ENCODE data around the gene GPR31.

The GPR31 gene

DNA sequence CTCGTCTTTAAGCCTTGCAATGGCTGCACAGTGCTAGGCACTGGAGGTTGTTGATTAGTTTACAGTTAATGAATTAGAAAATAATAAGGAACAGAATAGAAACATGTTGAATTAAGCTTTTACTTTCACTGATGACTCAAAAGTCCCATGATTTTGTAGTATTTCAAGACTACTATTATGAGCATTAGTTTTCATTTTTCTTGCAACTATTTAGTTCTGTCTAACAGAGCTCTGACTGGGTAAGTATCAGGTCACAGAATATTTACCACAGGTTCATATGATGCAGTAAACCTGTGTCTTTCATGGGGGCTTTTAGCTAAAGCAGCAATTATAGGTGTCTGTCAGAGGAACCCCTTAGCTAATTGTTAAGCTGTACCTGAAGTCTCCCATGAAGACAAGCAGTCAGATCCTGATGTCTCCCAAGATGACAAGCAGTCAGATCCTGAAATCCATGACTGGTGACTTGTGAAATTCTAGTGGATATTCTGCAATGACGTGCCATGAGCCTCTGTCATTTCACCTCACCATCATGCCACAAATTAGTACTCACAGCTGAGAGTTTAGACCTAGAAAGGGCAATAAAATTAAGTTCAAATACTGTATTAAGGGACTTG lies 8.2 kb upstream of the GPR31 start:
- no peak for DNase-seq

DNA sequence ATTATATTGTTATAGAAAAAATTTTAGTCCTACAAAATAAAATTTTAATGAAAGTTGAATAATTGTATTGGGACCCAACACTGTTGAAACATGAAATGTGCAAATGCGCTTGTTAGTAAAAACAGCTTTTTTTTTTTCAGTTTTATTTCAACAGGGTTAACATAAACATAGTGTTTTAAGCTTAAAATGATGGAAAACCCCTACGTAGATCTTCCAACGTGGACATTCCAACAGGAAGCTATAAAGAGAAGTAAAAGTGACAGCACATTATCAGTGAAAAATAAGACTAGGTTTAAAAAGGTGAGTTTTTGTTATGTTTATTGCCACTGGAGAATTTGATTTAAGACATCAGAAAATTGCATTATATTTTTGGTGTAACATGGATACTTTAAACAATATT lies 6.5 kb upstream of the GPR31 start:
- DNase-seq: no peak

DNA sequence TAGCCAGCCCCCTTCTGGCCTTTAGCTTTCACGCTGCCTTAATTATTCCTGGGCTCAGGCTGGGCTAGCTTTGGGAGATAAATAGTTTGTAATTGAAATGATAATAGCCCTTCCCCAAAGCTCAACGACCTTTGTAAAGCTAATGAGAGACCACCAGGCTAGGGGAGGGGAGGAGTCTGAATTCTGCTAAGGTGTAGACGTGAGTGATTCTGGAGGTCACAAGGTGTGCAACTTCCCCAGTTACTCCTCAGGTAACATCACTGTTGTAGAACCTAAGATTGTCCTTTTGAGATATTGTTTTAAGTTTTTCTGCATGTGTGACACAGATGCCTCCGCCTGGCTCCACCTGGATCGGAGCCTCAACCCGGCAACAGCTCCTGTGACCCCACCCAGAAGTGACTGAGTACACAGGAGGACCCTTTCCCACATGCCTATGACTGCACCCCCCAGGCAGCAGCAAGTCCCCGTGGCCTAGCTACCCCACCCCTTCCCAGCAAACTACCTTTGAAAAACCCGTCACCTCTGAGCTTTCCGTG lies 5.8 kb upstream of the GPR31 start:
- DNase-seq: no peak

GRCh38 chr6:167162591-167162990 lies 4.8 kb upstream of the GPR31 start:
- DNase-seq: no peak

GRCh38 chr6:167161851-167162467 lies 4.2 kb upstream of the GPR31 start:
- no peak for DNase-seq

DNA sequence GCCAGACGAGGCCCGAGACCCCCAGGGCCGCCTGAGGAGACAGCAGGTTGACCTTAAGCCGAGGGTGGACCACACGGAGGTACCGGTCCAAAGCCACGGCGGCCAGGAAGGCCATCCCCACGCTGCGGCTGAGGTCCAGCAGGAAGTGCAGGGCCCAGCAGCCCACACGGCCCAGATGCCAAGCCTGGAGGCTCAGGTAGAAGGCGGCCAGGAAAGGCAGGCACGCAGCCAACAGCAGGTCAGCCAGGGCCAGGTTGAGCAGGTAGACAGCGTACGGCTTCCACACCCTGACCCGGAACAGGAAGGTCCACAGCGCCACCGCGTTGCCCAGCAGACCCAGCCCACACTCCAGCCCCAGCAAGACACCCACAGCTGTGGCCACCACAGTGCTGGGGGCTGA lies 366 bp downstream of the GPR31 start:
- DNase-seq: no peak

- no peak for DNase-seq
Observed at GRCh38 chr6:167154895-167155294, 2.9 kb downstream of the GPR31 start.

DNA sequence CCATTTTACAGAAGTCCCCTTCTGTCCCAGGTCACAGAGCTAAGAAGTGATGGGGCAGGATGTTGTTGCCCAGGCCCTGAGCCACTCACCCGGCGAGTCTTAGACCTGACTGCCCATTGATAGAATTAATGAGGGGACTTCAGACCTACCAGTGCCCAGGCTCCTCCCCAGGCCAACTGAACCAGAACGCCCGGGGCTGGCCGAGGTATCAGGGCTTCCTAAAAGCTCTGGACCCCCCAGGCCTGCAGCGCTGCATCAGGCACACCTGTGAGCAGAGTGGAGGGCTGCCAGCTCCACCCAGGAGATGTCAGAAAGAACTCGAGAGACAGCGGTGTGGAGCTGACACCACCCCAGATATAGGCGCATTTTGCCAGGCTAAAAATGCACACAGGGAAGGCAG lies 3.5 kb downstream of the GPR31 start:
- DNase-seq: no peak

GRCh38 chr6:167153521-167153959 lies 4.2 kb downstream of the GPR31 start:
- no peak for DNase-seq

- no peak for DNase-seq
Observed at GRCh38 chr6:167152862-167153261, 4.9 kb downstream of the GPR31 start.

- no peak for DNase-seq
Observed at GRCh38 chr6:167151648-167152047, 6.1 kb downstream of the GPR31 start.

DNA sequence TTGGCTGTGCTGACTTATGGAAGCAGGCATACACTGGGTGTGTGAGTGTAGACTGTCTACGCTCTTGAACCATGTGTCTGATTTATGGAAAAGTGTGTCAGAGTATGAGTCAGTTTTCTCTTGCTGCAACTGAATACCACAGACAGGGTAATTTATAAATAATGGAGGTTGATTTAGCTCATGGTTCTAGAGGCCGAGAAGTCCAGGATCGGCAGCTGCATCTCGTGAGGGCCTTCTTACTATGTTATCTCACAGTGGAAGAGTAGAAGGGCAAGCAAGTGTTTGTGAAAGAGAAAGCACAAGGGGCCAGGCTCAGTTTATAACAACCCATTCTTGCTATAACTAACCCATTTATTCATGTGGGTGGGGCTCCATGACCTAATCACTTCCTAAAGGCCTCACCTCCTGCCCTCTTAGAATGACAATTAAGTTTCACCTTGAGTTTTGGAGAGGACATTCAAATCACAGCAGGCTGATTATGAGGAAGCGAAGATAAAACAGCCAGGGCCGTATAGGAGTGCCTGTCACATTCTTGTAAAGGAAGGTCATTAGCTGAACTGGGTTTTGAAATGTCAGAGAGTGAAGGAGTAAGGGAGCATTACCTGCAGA lies 6.7 kb downstream of the GPR31 start:
- DNase-seq: no peak

GRCh38 chr6:167148997-167149396 lies 8.8 kb downstream of the GPR31 start:
- no peak for DNase-seq

DNA sequence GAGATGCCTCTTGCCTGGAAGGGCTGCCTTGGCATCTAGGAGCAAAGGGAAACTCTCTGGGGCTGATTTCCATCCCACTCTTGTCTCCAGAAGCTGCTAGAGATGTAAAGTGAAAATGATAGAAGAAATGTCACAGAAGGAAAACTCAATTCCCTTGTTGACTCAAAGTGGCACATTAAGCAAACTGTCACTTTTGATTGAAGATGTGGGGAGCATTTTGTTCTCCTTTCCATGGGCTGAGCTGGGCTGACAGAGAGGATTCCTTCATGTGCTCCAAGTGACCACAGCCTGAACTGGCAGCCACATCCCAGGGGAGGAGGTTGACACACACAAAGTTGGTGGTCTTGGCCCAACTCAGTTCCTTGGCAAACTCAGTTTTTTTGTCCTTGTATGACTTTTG lies 9.8 kb downstream of the GPR31 start:
- DNase-seq: no peak

DNA sequence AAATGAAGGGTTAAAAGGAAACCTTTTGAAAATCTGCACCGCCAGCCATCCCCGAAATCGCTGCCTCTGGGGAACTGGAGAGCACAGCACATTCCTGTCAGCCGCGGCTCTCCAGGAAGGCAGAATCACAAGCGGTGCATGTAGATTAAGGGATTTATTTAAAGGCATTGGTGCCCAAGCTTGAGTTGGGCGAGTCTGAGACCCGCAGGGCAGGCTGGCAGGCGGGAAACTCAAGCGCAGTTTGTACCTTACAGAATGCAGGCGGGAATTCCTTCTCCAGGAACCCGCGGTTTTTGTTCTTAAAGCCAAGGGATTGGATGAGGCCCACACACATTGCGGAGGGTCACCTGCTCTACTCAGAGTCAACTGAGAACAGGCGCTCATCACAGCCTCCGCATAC lies 10.8 kb downstream of the GPR31 start:
- DNase-seq: no peak

DNA sequence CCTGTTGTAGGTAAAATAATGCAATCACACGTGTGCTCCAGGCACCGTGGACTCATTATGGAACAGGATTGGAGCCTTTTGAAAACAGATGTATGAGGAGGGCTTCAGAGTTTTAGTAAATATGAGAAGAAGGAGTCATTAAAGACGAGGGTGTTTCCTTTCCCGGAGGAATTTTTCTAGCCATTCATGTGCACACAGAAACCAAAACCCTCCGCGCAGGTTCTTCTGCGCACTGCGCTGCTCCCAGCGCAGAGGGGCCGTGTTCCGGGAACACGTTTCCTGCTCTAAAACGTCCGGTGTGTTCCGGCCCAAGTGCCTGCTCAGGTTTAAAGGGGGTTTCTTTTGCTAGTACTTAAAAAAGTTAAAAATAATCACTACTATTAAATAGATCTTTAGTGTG lies 11.6 kb downstream of the GPR31 start:
- DNase-seq: no peak

- no peak for DNase-seq
Observed at GRCh38 chr6:167145461-167145860, 12.3 kb downstream of the GPR31 start.

DNA sequence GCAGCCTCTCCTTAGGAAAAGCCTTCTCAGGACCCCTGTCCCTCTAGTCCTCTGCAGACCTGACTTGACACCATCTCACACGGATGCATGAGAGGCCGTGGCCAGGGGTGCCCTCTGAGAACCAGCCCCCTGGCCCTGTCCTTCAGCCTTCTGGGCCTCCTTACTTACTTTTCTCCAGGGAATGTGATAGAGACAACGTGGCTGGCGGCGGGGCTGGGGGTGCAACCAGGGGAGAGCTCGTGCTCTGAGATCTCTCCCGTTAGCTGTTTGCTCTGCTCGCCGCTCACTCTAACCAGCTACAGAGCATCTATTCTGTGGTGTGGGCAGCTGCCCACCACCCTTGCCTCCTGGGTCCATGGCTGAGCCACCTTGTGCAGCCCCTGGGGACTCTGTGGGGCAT lies 14.7 kb downstream of the GPR31 start:
- DNase-seq: no peak

DNA sequence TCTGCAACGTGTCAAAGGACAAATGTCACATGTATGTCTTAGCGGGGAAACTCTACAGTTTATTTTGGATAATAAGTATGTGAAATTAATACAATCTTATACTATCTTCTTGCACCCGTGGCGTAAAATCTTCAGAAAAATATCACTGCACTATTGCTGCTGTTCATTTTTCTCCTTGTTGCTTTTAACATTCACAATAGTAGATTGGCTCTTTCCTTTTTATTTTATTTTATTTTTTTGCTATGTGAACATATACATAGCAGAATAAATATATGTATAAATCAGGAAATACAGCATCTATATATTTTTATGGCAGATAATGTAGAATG lies 15.4 kb downstream of the GPR31 start:
- no peak for DNase-seq

DNA sequence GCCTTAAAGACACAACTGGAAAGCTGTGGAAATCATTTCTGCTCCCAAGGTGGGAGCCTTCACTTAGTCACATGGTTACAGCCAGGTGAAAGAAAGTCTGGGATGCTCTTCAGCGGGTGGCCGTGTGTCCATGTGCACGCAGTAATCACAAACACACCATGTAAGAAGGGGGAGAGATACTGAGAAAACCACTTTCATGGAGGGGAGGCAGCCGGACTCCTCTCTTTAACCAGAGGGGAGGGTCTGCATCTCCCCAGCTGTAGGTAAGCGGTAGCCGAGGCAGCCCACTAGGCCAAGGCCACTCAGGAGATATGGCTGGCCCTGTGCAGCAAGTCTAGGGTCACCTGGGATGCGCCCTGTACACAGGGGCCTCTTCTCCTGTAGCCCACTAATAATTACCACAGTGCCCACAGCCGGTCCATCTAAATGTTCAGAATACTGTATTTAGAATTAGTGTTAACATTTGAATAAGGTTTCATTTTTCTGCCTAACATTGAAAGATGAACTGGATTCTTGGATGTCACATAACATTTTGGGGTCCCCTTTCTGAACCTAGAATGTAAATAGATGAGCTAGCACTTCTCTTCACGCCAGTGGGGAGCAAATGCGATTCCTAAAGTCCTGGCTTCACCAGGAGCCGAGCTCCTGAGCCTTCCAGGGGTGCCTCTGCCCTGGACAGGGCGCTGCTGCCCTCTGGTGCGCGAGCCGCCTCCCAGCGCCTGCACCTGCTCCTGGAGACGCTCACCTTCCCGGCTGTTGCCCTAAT lies 15.9 kb downstream of the GPR31 start:
- DNase-seq: no peak

DNA sequence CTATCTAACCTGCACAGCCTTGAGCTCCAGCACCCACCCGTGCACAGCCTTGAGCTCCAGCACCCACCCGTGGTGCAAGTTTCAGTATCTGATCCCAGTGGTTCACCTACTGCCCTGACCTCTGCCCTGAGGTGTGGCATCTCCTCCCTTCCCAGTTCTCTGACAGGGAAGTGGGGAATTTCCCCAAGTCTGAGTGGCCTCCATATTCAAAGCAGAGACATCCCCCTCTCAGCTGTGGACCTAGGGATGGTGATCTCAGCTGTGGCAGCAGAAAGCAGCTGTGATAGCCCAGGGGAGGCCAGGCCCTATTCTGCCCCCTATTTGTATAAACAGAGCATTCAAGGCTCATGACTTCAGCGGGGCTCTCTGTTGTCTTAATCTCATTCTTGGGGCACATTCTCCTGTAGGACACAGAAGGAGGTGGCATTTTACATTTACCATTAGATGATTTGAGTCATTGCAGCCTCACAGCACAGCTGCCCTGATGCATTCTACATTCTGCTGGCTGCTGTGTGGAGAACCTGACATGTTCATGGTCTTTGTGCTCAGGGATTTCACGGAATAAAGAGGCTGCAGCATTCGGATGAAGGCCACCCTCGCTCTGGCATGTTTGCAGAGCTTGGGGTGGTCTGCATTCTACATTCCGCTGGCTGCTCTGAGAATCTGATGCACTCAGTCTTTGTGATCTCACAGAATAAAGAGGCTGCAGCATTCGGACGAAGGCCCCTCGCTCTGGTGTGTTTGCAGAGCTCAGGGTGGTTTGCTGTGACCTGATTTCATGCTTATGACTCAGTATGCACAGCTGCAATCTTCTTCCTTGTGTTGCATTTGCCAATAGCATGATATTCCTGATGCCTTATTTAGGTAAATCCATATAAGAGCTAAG lies 16.9 kb downstream of the GPR31 start:
- DNase-seq: no peak

- no peak for DNase-seq
Observed at GRCh38 chr6:167139761-167140160, 18.0 kb downstream of the GPR31 start.

DNA sequence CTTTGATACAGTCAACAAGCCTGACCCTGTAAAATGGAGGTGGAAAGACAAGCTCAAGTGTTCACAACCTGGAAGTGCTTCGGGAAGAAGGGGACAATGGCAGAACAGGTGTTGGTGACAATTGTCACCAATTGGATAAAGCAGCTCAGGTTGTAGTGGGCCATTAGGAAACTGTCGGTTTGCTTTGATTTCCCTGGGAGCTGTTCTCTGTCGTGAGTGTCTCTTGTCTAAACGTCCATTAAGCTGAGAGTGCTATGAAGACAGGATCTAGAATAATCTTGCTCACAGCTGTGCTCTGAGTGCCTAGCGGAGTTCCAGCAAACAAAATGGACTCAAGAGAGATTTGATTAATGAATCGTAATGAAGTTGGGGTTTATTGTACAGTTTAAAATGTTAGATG lies 19.9 kb downstream of the GPR31 start:
- no peak for DNase-seq

All from NCI-H446 treated with DMSO at 0.1 percent for 48 hours (cell line).